ENCODE results near the gene SAMD9L. TPM values are rescaled to one million over a fixed set of nuclear protein-coding genes. Genes with fewer than 3 reads are reported as not detected.

SAMD9L gene
- total and polyA plus RNA-seq, 2 of the 4 experiments (the other 2 are of a cell fraction), result 1.9 to 4.1 TPM

GRCh38 chr7:93148727-93149126 lies 542 bp upstream of the SAMD9L start:
- Histone ChIP-seq H3K4me1 (ENCODE audit: control insufficient read depth, insufficient read depth, low read length) (peaks cover 7% of the 10 kb centered on the region; the same call in 1 of the 2 replicates), H2AK5ac (ENCODE audit: low read depth, low read length) (no peak overlapping the region), H4K91ac (ENCODE audit: insufficient read depth, low read depth, low read length) (no peak overlapping the region), H3K79me1 (ENCODE audit: low read depth in 1 of 2, low read length in 2 of 2) (0 out of 4 replicates have a peak, but pooled peaks cover 0 to 5% of the 10 kb centered on the region in 2 experiments), H4K5ac (ENCODE audit: low read depth, low read length) (peak overlapping the region; percentile 94), H3K18ac (ENCODE audit: low read depth, low read length) (peak overlapping the region; percentile 55; the same call in 1 of the 2 replicates), H3K4ac (ENCODE audit: low read depth, low read length) (peak overlapping the region; percentile 19; the same call in 1 of the 2 replicates), H3K9ac (ENCODE audit: low read depth, low read length) (no peak overlapping the region), H2BK15ac (ENCODE audit: low read depth, low read length) (peak overlapping the region; percentile 30; the same call in 1 of the 3 replicates), H3K4me3 (ENCODE audit: insufficient read depth, low read depth, low read length) (no peak overlapping the region), H4K8ac (ENCODE audit: low read depth in 2 of 2, low read length in 2 of 2) (peak overlapping the region; percentile 46 to 79; a peak in 3 of 4 replicates), H3K56ac (ENCODE audit: extremely low read depth, insufficient read depth, low read length) (no peak overlapping the region), H3K23ac (ENCODE audit: low read depth, low read length) (0 out of 2 replicates have a peak overlapping the region, but pooled peaks have one; percentile 4), H3K27me3 (ENCODE audit: control insufficient read depth, insufficient read depth, low read length) (no peaks in the 10 kb centered on the region), H3K14ac (replicated peaks; ENCODE audit: low read depth, low read length) (peak overlapping the region; percentile 33; the same call in 1 of the 2 replicates), H3K27ac (ENCODE audit: insufficient read depth, low read length) (no peak overlapping the region), H3K36me3 (ENCODE audit: control insufficient read depth, insufficient read depth, low read length) (peaks cover 1% of the 10 kb centered on the region; the same call in 1 of the 2 replicates), H3K4me2 (ENCODE audit: low read depth, low read length) (peak overlapping the region; percentile 89), H2AK9ac (replicated peaks; ENCODE audit: low read depth, low read length, poor library complexity) (no peak overlapping the region), H4K20me1 (ENCODE audit: insufficient read depth, low read length) (no peaks in the 10 kb centered on the region), H2AFZ (replicated peaks; ENCODE audit: low read length, poor library complexity) (no peak overlapping the region), H3K9me3 (ENCODE audit: control insufficient read depth, insufficient read depth, low read length) (no peaks in the 10 kb centered on the region), H2BK5ac (ENCODE audit: low read depth, low read length, poor library complexity, severe bottlenecking) (peak overlapping the region; percentile 61), H2BK20ac (ENCODE audit: low read depth, low read length) (peak overlapping the region; percentile 8; the same call in 1 of the 2 replicates), H2BK120ac (ENCODE audit: low read depth, low read length) (peak overlapping the region; percentile 65), H3K9me1 (ENCODE audit: insufficient read depth, low read length) (no peaks in the 10 kb centered on the region)
- ChIA-PET POLR2A (ENCODE audit: unreplicated experiment) (no interaction called here), CTCF (no interaction called here)
- ATAC-seq (ENCODE audit: low read depth), result no peak
- dilution Hi-C loops (cut with HindIII; ENCODE audit: low sequenced_read_pairs, unreplicated experiment) (no loop called here), intact Hi-C loops (cut with micrococcal nuclease) (no loop called here), in situ Hi-C loops (cut with MboI; ENCODE audit: low sequenced_read_pairs) (no loop called here)
- 100% methylated on average over 1 of the region's 3 CpGs; no CpG with 5 or more reads in 1 of the 2 experiments for WGBS, 2 experiments (ENCODE audit: extremely low coverage in 2 of 2, insufficient read length in 1 of 2)
- DNase-seq, result no peak
- BruUV-seq (replicated peaks), result no TSS peak
- TF ChIP-seq CHD1 (IDR thresholded peaks at IDR 0.05; ENCODE audit: low read depth, low read length), result no peak
- TF ChIP-seq RAD21 (IDR thresholded peaks at IDR 0.05; ENCODE audit: low read length), result no peak
- no peak for TF ChIP-seq BHLHE40 (IDR thresholded peaks at IDR 0.05; ENCODE audit: low read depth, low read length)
- TF ChIP-seq RCOR1 (IDR thresholded peaks at IDR 0.05; ENCODE audit: insufficient replicate concordance, low read length), result no peak
- TF ChIP-seq MAZ (IDR thresholded peaks at IDR 0.05; ENCODE audit: borderline replicate concordance, low read depth, low read length), result no peak
- TF ChIP-seq POLR2A (IDR thresholded peaks at IDR 0.05; ENCODE audit: low read depth, low read length), result no peak
- no peak for TF ChIP-seq NFE2L2 (IDR thresholded peaks at IDR 0.05; ENCODE audit: low read depth, low read length)
- TF ChIP-seq RFX5 (IDR thresholded peaks at IDR 0.05; ENCODE audit: low read depth, low read length), result no peak
- no peak for TF ChIP-seq SMC3 (IDR thresholded peaks at IDR 0.05; ENCODE audit: low read depth, low read length)
- TF ChIP-seq USF2 (IDR thresholded peaks at IDR 0.05; ENCODE audit: low read depth, low read length), result no peak
- no peak for TF ChIP-seq CEBPB (IDR thresholded peaks at IDR 0.05; ENCODE audit: low read depth, low read length)
- no peak for TF ChIP-seq FOS (IDR thresholded peaks at IDR 0.05; ENCODE audit: low read depth, low read length)
- no peak for TF ChIP-seq ELK1 (IDR thresholded peaks at IDR 0.05; ENCODE audit: borderline replicate concordance, low read depth, low read length)
- no peak for TF ChIP-seq MXI1 (IDR thresholded peaks at IDR 0.05; ENCODE audit: borderline replicate concordance, low read depth, low read length)
- no peak for TF ChIP-seq CTCF (conservative IDR thresholded peaks at IDR 0.05; ENCODE audit: low read depth, low read length)
- no peak for TF ChIP-seq MAFK (IDR thresholded peaks at IDR 0.05; ENCODE audit: low read depth, low read length)

Measured in IMR-90 (cell line).